GM12878 (cell line): Measurements from ENCODE around the gene SLC43A1.

ENCODE experiments used
- BCLAF1 ChIP-seq: fragments of 450-650 bp; IDR thresholded peaks from 2 replicates; pipeline ENCODE4 v1.6.1; 2017; ENCODE audit warnings: antibody characterized with exemption, mild to moderate bottlenecking, moderate library complexity
- CBX5 ChIP-seq: sonication (generic); IDR thresholded peaks from 2 replicates; pipeline ENCODE4 v1.6.1; 2016; ENCODE audit warnings: low read depth, moderate library complexity, mild to moderate bottlenecking, inconsistent platforms
- CTCF ChIP-seq, 3 experiments: IDR thresholded peaks in 2 of 3; conservative IDR thresholded peaks in 1 of 3; 2 replicates each; pipeline ENCODE4 v1.5.1; 2011; ENCODE audit warnings: low read depth in 3 of 3, low read length in 3 of 3, mild to moderate bottlenecking in 3 of 3, control low read depth in 2 of 3, moderate library complexity in 2 of 3, inconsistent platforms in 1 of 3, mixed read lengths in 1 of 3; ENCODE audit not compliant: control insufficient read depth in 2 of 3, insufficient read depth in 1 of 3; ENCODE audit errors: extremely low read depth in 1 of 3
- IKZF2 ChIP-seq, 2 experiments: fragments of 450-650 bp; IDR thresholded peaks; 2 replicates each; pipeline ENCODE4 v1.6.1; 2017; ENCODE audit warnings: mild to moderate bottlenecking in 2 of 2, moderate library complexity in 2 of 2
- KDM1A ChIP-seq: fragments of 200-600 bp; sonication (generic); IDR thresholded peaks from 2 replicates; pipeline ENCODE4 v1.6.1; 2016; ENCODE audit warnings: borderline replicate concordance
- MAX ChIP-seq: IDR thresholded peaks from 2 replicates; pipeline ENCODE4 v1.6.1; 2012; ENCODE audit warnings: low read depth, low read length, improper control_type of control experiment
- MEF2B ChIP-seq: fragments of 450-650 bp; IDR thresholded peaks from 2 replicates; pipeline ENCODE4 v1.6.1; 2018; ENCODE audit warnings: mild to moderate bottlenecking, moderate library complexity; ENCODE audit not compliant: partially characterized antibody, poor library complexity, severe bottlenecking
- POLR2A ChIP-seq: IDR thresholded peaks from 2 replicates; pipeline ENCODE4 v1.6.1; 2011; ENCODE audit warnings: low read depth, mild to moderate bottlenecking, low read length
- SMC3 ChIP-seq: IDR thresholded peaks from 2 replicates; pipeline ENCODE4 v1.6.1; 2011; ENCODE audit warnings: low read length, improper control_type of control experiment, borderline replicate concordance
- YBX1 ChIP-seq: fragments of 450-650 bp; IDR thresholded peaks from 2 replicates; pipeline ENCODE4 v1.6.1; 2016; ENCODE audit warnings: antibody characterized with exemption
- ZBTB40 ChIP-seq: fragments of 450-650 bp; IDR thresholded peaks from 2 replicates; pipeline ENCODE4 v1.6.1; 2016; ENCODE audit warnings: mild to moderate bottlenecking, moderate library complexity, borderline replicate concordance
- ZSCAN29 ChIP-seq: fragments of 450-650 bp; IDR thresholded peaks from 2 replicates; pipeline ENCODE4 v1.6.1; 2017; ENCODE audit warnings: mild to moderate bottlenecking, moderate library complexity

GRCh38 chr11:57438345-57439285 lies 76.9 kb downstream of the SLC43A1 start:
- no peak for TF ChIP-seq IKZF2 (IDR thresholded peaks at IDR 0.05)
- TF ChIP-seq POLR2A, result no peak
- no peak for TF ChIP-seq BCLAF1
- TF ChIP-seq MAX, result no peak
- no peak for TF ChIP-seq SMC3
- TF ChIP-seq CTCF (IDR thresholded peaks at IDR 0.05 in 2 of 3, conservative IDR thresholded peaks at IDR 0.05 in 1 of 3; ENCODE audit: control insufficient read depth in 2 of 3, extremely low read depth in 1 of 3, insufficient read depth in 1 of 3, low read depth in 3 of 3, low read length in 3 of 3), result no peak
- no peak for TF ChIP-seq ZBTB40
- no peak for TF ChIP-seq KDM1A
- no peak for TF ChIP-seq YBX1
- no peak for TF ChIP-seq ZSCAN29
- no peak for TF ChIP-seq CBX5
- TF ChIP-seq MEF2B, result no peak
